Cerebellar nuclear complex (tissue), 1 donor: Measurements from ENCODE around the gene PRMT5.
"Not testable (repeated sequence)": the region's sequence is repeated elsewhere in the genome, so short reads cannot be mapped to it uniquely, and the experiment has no call there.

Experiments used
- DNase-seq, 2 experiments: peaks; one replicate each; lab custom pipeline; 2025; lab: John Stamatoyannopoulos, UW

PRMT5 gene

DNA sequence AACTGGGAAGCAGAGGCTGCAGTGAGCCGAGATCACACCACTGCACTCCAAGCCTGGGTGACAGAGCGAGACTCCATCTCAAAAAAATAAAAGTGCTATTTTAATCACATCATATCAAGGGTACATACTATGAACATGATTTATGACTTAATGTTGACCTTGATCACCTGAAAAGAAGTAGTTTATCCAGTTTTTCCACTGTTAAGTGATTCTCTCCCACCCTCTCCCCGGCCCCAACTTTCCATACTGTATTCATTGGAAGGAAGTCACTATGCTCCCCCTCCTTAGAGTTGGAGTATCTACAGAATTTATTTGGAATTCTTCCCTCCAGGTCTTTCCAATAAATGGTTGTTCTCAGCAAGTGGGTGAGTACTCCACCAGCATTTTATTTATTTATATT is 3.0 kb upstream of the PRMT5 start:
- DNase-seq, result no peak

DNA sequence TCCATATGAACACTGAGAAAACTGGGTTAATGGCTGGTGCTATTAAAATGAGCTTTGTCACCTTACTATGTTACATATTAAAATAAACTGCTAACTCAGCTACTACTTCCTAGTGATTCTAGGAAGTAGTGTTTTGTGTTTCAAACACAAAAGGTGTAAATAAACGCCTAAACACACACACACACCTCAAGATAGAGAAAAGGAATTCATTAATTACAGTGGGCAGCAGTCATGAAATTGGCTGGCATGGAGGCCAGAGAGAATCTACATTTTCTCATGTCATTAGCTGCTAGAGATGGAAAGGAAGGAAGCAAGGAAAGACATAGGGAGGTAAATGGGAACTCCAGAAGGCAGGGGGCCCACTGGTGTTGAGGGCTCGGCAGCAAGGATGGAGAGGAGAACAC is 787 bp upstream of the PRMT5 start:
- peak in 1 of 2 experiments; percentile 51 for DNase-seq

GRCh38 chr14:22928237-22929103 is 706 bp downstream of the PRMT5 start:
- no peak for DNase-seq

DNA sequence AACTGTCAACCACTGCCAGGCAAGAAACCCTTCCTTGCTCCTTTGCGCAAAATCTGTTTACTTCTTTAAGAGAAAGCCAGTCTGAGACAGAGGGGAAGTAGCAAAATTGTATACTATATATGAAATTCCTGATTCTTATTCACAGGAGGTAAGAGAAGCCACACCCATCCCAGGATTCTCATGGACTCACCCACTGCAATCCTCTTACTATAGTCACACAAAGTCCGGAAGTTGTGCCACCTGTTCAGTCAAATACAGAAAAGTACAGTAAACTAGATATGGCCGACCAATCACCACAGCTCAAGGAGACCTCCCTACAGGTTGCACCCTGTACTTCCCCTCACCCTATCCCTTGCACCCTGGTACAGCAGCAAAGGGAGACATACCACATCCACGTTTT is 2.9 kb downstream of the PRMT5 start:
- DNase-seq, result no peak

DNA sequence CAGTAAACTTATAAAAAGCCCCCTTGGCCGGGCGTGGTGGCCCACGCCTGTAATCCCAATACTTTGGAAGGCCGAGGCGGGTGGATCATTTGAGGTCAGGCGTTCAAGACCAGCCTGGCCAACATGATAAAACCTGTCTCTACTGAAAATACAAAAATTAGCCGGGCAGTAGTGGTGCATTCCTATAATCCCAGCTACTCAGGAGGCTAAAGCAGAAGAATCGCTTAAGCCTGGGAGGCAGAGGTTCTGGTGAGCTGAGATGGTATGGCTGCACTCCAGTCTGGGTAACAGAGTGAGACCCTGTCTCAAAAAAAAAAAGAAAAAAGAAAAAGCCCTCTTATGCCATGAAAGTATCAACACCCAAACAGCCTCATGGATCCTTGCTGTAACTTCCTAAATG is 3.7 kb downstream of the PRMT5 start:
- DNase-seq, result no peak

DNA sequence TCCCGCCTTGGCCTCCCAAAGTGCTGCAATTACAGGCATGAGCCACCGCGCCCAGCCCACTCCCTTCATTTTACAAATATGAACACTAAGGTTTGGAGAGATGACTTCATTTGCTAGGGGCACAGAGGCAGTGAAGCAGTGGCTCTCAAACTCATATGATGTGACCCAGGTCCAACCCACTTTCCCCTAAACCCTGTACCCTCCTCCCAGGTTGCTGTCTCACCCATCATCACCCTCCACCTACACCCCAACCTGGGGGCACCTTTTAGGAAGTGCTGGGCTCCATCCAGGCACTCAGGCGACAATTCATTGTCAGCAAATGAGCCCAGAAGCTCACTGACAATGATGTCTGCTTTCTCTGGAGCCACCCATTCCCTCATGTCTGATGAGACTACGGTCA is 5.4 kb downstream of the PRMT5 start:
- DNase-seq, result no peak

- no peak for DNase-seq
These were observed 6.9 kb downstream of the PRMT5 start for GRCh38 chr14:22922294-22922693.

DNA sequence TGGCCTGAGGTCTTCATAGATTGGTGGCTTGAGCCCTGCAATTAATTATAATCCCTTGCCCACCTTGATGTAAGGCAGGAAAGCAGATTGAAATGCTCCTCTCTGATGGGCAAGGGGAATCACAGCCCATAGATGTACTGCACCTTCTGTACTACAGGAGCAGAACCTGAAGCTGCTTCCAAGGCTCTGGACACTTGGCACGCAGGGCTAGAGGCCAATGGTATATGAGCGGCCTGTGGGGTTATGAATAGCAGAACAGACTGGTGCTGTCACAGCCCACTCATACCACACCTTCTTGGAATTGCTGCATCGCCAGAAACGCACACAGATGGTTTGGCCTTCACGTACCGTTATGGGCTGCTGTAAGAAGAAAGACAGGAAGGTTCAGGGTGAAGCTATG is 8.5 kb downstream of the PRMT5 start:
- DNase-seq, result no peak

DNA sequence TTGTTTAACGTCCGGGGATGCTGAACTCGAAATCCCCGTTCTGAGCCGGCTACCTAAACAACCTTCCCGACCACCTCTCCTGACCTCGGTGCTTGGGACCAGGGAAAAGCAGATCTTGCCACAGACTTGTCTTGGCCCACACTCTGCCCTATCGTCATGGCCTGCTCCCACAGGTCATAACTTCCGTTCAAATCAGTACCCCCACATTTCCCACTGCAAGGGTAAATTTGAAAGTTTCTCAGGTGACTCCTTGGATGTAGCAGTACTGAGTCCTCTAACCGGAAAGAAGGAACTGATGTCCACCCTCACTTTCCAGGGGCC is 9.6 kb downstream of the PRMT5 start:
- no peak for DNase-seq

DNA sequence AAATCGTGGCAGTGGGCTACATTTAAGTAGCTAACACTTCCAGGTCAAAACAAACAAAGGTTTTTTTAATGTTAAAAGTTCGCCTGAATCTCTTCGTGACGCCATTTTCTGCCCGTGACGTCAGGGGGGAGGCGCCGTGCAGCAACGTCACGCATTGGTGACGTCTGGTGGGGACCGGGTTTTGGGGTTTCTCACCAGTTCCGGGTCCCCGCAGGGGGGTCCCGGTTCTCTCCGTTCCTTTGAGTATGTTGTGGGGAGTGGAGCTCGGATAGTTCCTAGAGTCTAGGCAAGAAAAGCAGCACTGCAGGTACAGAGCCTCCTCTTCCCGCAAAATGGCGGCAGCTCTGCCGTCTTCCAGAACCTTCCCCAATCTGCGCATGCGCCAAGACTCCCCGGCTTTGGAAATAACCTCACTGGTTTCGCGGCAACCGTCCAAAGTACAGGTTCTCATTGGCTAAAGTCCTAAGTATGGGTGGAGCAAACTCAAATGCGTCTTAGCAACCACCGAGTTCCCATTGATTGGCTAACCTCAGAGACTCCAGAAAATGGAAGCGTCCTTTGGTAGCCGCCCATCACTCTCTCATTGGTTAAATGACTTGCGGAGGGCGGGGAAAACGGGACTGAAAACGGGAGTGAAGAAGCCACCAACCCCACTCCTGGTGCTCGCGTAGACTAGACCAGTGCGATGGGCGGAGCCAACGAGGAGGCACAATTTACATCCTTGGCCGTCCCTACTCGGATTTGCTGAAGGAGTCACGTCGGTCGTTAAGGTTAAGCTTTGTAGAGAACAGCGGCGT is 10.2 kb downstream of the PRMT5 start, which contains the start of gene RBM23:
Gene RBM23, minus strand, starts transcription at position 346 of the 797 bp plus-strand sequence.
- DNase-seq, result peak; percentile 98 to 100

- no peak for DNase-seq
These were observed 13.2 kb downstream of the PRMT5 start for GRCh38 chr14:22915886-22916521.

DNA sequence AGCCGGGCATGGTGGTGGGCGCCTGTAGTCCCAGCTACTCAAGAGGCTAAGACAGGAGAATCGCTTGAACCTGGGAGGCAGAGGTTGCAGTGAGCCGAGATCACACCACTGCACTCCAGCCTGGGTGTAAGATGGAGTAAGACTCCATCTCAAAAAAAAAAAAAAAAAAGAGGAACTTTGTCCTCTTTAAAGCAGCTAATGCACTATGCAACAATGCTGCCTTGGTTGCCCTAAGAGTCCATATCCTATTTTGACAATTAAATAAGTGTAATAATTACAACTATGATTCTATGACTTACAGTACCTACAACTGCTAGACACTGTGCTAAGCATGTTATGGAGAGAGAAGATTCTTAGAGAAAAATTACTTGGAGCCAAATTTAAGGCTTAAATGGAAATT is 14.3 kb downstream of the PRMT5 start:
- not testable (repeated sequence) for DNase-seq

GRCh38 chr14:22910916-22911315 is 18.3 kb downstream of the PRMT5 start:
- no peak for DNase-seq

- no peak for DNase-seq
These were observed 20.6 kb downstream of the PRMT5 start for GRCh38 chr14:22908601-22909000.

DNA sequence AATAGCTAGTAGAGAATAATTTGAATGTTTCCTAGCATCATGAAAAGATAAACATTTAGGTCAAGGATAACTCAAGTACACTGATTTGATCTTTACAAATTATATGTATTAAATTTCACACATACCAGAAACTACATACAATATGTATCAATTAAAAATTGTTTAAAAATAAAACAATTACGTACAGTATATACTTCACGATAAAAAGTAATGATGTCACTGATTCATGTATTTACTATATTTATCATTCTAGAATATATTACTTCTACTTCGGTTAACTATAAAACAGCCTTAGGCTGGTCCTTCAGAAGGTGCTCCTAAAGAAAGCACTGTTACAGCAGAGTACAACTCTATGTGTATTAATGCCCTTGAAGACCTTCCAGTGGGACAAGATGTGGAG is 21.7 kb downstream of the PRMT5 start:
- no peak for DNase-seq

GRCh38 chr14:22906073-22906472 is 23.1 kb downstream of the PRMT5 start:
- DNase-seq, result no peak

DNA sequence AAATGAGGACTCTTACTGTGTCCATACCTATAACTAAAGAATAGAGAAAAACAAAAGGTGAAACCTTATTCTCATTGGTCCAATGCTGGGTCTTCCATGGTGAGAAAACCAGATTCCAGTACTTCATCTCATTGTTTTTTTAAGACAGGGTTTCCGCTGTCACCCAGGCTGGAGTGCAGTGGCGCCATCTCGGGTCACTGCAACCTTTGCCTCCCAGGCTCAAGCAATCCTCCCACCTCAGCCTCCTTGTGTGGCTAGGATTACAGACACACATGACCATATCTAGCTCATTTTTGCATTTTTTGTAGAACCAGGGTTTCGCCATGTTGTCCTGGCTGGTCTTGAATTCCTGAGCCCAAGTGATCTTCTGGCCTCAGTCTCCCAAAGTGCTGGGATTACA is 23.5 kb downstream of the PRMT5 start:
- no peak for DNase-seq

- no peak for DNase-seq
These were observed 25.5 kb downstream of the PRMT5 start for GRCh38 chr14:22903742-22904087.

GRCh38 chr14:22901799-22902198 is 27.4 kb downstream of the PRMT5 start:
- DNase-seq, result no peak

DNA sequence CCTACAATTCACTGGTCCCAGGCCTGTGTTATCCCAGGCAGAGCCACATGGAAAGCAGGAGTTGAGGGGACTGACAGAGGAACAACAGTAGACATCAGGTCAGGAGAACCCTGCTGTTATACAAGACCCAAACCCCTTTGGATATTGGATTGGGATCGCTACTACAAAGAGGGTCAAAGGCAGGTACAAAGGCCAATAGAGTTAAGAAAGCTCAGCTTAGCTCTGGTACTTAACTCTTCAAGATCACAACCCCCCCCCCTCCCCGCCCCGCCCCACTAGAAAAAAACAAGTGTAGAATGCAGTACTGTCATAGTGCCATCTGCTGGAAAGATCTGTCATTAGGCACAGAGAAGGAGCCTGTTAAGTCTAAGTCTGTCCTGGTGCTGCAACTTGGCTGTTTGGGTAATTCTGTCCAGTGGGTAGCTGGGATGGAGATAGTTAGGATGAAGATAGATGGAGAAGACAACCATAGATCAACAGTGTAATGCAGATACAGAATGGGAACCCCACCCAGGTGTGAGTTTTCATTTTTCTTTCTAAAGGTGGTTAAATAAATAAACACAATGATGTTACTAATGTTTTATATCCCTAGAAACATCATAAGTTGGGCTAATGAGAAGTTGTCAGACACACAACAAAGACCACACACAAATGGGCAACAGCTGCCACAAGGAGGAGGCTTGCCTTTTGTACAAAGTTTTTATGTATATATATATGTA is 28.9 kb downstream of the PRMT5 start:
- no peak for DNase-seq

DNA sequence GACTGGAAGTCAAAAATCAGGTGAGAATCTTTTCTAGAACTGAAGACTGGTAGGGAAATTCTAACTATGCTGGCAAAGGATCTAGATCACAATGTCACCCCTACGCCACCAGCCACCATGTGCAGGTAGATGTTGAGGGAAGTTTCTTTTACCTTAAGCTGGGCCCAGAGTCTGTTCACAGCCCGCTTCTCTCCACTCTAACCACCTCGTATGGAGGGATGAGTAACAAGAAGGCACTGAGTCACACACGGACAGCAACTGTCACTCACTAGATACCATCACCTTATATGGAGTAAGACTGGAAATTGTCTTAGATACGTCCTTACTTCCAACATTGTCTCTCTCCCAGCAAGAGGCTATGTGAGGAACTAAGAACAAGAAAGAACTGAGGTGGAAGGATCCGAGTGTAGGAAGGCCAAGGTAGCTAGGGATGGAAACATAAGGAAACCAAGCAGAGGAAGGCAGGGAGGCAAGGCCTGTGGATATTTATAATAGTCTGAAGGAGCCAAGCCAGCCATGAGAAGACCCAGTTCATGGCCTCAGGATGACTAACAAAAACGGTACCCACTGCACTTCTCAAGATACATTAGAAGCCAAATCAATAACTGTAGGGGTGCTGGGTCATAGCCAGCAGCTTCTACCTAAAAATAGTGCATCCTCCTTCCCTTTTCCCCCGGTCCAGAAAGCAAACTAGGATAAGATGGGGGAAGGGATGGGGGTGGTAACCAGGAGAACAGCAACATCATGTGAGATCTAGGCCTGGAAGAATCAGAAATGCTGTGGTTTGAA is 30.7 kb downstream of the PRMT5 start:
- DNase-seq, result no peak
